Measurements from ENCODE around the gene KCNIP4. TPM values are rescaled to one million over a fixed set of nuclear protein-coding genes. Genes with fewer than 3 reads are reported as not detected.

KCNIP4 gene
- total RNA-seq, 2 donors from 2014 or later: 1.2 TPM; not detected in 1

DNA sequence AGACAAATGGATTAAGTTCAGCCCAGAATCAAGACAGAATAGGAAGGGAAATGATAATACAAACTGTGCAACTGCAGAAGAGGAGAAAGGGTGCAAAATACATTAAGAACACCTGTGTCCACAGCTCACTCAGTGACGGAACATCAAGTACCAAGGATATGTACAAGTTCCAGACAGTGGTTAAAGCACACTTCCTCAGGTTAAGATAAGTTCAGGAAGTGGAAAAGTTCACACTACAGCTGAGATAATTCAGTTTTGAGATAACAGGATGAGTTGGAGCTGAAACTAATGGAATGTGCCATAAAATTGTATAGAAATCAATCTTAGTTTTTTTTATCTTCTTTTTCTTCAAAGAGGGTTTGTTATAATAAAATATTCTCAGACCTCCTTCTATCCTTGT lies 419.4 kb downstream of the KCNIP4 start:
- TF ChIP-seq, protein P1, sequence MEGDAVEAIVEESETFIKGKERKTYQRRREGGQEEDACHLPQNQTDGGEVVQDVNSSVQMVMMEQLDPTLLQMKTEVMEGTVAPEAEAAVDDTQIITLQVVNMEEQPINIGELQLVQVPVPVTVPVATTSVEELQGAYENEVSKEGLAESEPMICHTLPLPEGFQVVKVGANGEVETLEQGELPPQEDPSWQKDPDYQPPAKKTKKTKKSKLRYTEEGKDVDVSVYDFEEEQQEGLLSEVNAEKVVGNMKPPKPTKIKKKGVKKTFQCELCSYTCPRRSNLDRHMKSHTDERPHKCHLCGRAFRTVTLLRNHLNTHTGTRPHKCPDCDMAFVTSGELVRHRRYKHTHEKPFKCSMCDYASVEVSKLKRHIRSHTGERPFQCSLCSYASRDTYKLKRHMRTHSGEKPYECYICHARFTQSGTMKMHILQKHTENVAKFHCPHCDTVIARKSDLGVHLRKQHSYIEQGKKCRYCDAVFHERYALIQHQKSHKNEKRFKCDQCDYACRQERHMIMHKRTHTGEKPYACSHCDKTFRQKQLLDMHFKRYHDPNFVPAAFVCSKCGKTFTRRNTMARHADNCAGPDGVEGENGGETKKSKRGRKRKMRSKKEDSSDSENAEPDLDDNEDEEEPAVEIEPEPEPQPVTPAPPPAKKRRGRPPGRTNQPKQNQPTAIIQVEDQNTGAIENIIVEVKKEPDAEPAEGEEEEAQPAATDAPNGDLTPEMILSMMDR (IDR thresholded peaks at IDR 0.05): no peak
- no peak for TF ChIP-seq POLR2A (IDR thresholded peaks at IDR 0.05)
- TF ChIP-seq POLR2AphosphoS5 (IDR thresholded peaks at IDR 0.05): no peak
- WGBS: 82% methylated on average over 1 of the region's 1 CpG
- no peaks in the 10 kb centered on the region for H3K36me3 ChIP-seq
- DNase-seq (ENCODE audit: low spot score): no peak
- no peaks in the 10 kb centered on the region for H3K4me1 ChIP-seq (replicated peaks)
- no peaks in the 10 kb centered on the region for H3K9me3 ChIP-seq
- no peaks in the 10 kb centered on the region for H3K27me3 ChIP-seq (replicated peaks; ENCODE audit: insufficient read depth)
- intact Hi-C loops (cut with DNase I): no loop called here
- no peak overlapping the region for H3K4me3 ChIP-seq
- no peak overlapping the region for H3K27ac ChIP-seq

DNA sequence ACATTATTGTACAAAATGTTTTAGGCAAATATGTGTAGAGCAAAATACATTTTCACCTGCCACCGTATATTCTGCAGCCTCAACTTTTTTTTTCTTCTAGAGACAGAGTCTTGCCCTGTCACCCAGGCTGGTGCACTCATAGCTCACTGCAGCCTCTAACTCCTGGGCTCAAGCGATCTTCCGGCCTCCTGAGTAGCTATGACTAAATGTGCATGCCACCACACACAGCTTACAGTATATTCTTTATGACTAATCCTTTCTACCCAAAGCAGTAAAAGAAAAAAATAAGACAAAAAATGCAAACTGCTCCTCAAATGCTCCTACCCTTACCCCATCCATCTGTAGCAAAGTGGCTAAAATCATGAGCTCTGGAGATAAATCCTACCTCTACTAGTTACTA lies 426.3 kb downstream of the KCNIP4 start:
- no peaks in the 10 kb centered on the region for H3K4me1 ChIP-seq (replicated peaks)
- 85% methylated on average over 3 of the region's 3 CpGs for WGBS
- DNase-seq (ENCODE audit: low spot score): no peak
- intact Hi-C loops (cut with DNase I): no loop called here
- H3K4me3 ChIP-seq: no peak overlapping the region
- no peaks in the 10 kb centered on the region for H3K36me3 ChIP-seq
- TF ChIP-seq POLR2A (IDR thresholded peaks at IDR 0.05) (no peak), POLR2AphosphoS5 (IDR thresholded peaks at IDR 0.05) (no peak)
- TF ChIP-seq, protein P1 (IDR thresholded peaks at IDR 0.05): no peak
- no peaks in the 10 kb centered on the region for H3K27me3 ChIP-seq (replicated peaks; ENCODE audit: insufficient read depth)
- H3K9me3 ChIP-seq: no peaks in the 10 kb centered on the region
- no peak overlapping the region for H3K27ac ChIP-seq

DNA sequence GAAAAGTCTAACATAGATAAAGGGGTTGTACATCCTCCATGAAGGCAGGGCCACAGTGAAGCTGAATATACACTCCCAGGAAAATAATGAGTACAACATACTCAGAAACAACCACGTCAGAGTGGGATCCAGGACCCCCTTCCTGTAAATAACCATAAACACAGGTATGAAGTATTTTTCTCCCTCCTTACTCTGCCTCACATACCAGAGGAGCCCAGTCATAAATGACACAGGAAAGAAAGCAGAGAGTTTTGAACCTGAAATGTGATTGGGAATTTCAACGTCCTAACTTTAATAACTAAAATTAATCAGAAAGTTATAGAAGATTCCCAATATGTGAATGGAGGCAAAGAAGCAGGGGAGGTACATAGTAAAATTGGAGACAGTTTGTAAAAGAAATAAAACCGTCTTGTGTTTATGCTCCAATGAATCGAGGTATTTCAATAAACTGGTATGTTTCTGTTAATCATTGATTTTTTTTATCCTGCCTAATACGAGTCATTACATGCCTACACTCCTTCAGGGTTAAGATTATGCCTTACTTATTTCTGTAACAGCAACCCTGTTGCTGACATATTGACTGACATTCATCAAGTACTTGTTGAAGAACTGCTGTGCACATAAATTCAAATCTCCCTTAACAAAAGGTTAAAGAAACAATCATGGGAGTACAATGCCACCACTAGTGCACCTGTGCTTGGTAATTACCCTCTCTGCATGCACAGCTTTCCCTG lies 431.3 kb downstream of the KCNIP4 start:
- Histone ChIP-seq H3K27ac (no peak overlapping the region), H3K36me3 (no peaks in the 10 kb centered on the region), H3K4me3 (no peak overlapping the region), H3K27me3 (replicated peaks; ENCODE audit: insufficient read depth) (no peaks in the 10 kb centered on the region), H3K4me1 (replicated peaks) (no peaks in the 10 kb centered on the region), H3K9me3 (no peaks in the 10 kb centered on the region)
- intact Hi-C loops (cut with DNase I): no loop called here
- no peak for DNase-seq (ENCODE audit: low spot score)
- TF ChIP-seq, protein P1 (IDR thresholded peaks at IDR 0.05): no peak
- TF ChIP-seq POLR2AphosphoS5 (IDR thresholded peaks at IDR 0.05) (no peak), POLR2A (IDR thresholded peaks at IDR 0.05) (no peak)
- 50% methylated on average over 5 of the region's 5 CpGs for WGBS

DNA sequence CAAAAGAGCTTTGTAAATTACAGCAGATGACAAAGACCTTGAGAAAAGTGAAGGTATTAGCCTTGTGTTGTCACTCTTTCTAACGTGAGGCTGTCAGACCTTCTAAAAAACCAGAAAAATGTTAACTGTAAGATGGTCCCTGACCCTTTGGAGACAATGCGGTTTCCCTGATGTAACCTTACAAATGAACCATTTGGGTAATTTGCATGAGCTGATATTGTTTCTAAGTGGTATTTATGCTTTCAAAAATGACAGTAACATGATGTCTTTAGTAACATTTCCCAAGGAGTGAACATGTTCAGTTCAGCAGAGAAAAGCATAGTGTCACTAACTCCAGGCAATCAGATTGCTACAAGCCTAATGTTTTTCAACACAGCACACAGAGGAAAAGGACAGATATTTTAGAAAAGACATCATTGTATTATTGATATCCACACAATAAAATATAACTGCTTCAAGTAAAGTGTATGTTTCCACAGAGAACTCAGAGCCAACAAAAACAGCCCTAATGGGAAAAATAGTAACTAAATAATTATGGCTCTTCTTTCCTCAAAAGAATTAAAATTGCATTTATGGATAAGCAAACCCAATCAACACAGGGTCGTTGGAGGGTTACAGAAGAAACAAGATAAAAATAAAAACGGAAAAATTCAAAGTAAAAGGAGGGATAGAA lies 434.4 kb downstream of the KCNIP4 start:
- Histone ChIP-seq H3K4me1 (replicated peaks) (no peaks in the 10 kb centered on the region), H3K27me3 (replicated peaks; ENCODE audit: insufficient read depth) (no peaks in the 10 kb centered on the region), H3K27ac (no peak overlapping the region), H3K36me3 (no peaks in the 10 kb centered on the region), H3K4me3 (no peak overlapping the region), H3K9me3 (no peaks in the 10 kb centered on the region)
- TF ChIP-seq, protein P1 (IDR thresholded peaks at IDR 0.05): no peak
- no peak for TF ChIP-seq POLR2A (IDR thresholded peaks at IDR 0.05)
- no peak for TF ChIP-seq POLR2AphosphoS5 (IDR thresholded peaks at IDR 0.05)
- no peak for DNase-seq (ENCODE audit: low spot score)
- intact Hi-C loops (cut with DNase I): no loop called here
- WGBS: 79% methylated on average over 4 of the region's 4 CpGs
